ENCODE measurements around the gene PAGR1. TPM values are rescaled to one million over a fixed set of nuclear protein-coding genes. Genes with fewer than 3 reads are reported as not detected.

Gene PAGR1
- polyA plus RNA-seq, 1 donor from 2014 or later, result 86.8 TPM

- H3K9ac ChIP-seq (ENCODE audit: low read length), result peak overlapping the region; percentile 80
- H2AFZ ChIP-seq (ENCODE audit: low read depth, low read length), result no peak overlapping the region
- TF ChIP-seq CTCF (IDR thresholded peaks at IDR 0.05; ENCODE audit: poor library complexity, severe bottlenecking) (peak; percentile 38), MXI1 (conservative IDR thresholded peaks at IDR 0.05; ENCODE audit: poor library complexity, severe bottlenecking) (no peak), TAF1 (IDR thresholded peaks at IDR 0.05; ENCODE audit: low read depth) (peak; percentile 14)
Measured at GRCh38 chr16:29816694-29817441, 916 bp downstream of the PAGR1 start.

GRCh38 chr16:29818082-29818481 lies 2.1 kb downstream of the PAGR1 start:
- no peaks in the 10 kb centered on the region for H3K9me2 ChIP-seq (ENCODE audit: insufficient read depth, low read length)
- no peak overlapping the region for H3K9ac ChIP-seq (ENCODE audit: low read length)
- no peak overlapping the region for H2AFZ ChIP-seq (ENCODE audit: low read depth, low read length)
- H3K4me2 ChIP-seq (ENCODE audit: low read length), result no peak overlapping the region
- H3K9me3 ChIP-seq (ENCODE audit: low read length), result no peaks in the 10 kb centered on the region
- no peaks in the 10 kb centered on the region for H3F3A ChIP-seq (ENCODE audit: insufficient read depth, low read length, poor library complexity, severe bottlenecking)
- H3K27ac ChIP-seq (ENCODE audit: low read length), result no peak overlapping the region
- H3K79me2 ChIP-seq (replicated peaks; ENCODE audit: insufficient read depth, low read length), result peaks cover 30% of the 10 kb centered on the region
- no peak overlapping the region for H3K4me3 ChIP-seq (ENCODE audit: low read length)
- no peaks in the 10 kb centered on the region for H4K20me1 ChIP-seq (ENCODE audit: insufficient read depth)
- no peaks in the 10 kb centered on the region for H3K36me3 ChIP-seq (ENCODE audit: insufficient read depth, low read length)
- no peaks in the 10 kb centered on the region for H3K27me3 ChIP-seq (ENCODE audit: insufficient read depth, low read depth, low read length)
- TF ChIP-seq EZH2 (IDR thresholded peaks at IDR 0.05; ENCODE audit: borderline replicate concordance, insufficient read depth, low read length, poor library complexity, severe bottlenecking) (no peak), EP300 (conservative IDR thresholded peaks at IDR 0.05; ENCODE audit: poor library complexity, severe bottlenecking) (no peak), SMC3 (conservative IDR thresholded peaks at IDR 0.05; ENCODE audit: poor library complexity) (no peak), MXI1 (conservative IDR thresholded peaks at IDR 0.05; ENCODE audit: poor library complexity, severe bottlenecking) (no peak)

More at GRCh38 chr16:29816694-29817441, 916 bp downstream of the PAGR1 start:
- no peaks in the 10 kb centered on the region for H3K9me3 ChIP-seq (ENCODE audit: low read length)
- H3K27me3 ChIP-seq (ENCODE audit: insufficient read depth, low read depth, low read length), result no peaks in the 10 kb centered on the region
- H3K36me3 ChIP-seq (ENCODE audit: insufficient read depth, low read length), result no peaks in the 10 kb centered on the region
- no peaks in the 10 kb centered on the region for H4K20me1 ChIP-seq (ENCODE audit: insufficient read depth)
- no peaks in the 10 kb centered on the region for H3K9me2 ChIP-seq (ENCODE audit: insufficient read depth, low read length)
- peak overlapping the region; percentile 68 for H3K4me2 ChIP-seq (ENCODE audit: low read length)
- H3K27ac ChIP-seq (ENCODE audit: low read length), result peak overlapping the region; percentile 98
- H3K4me3 ChIP-seq (ENCODE audit: low read length), result peak overlapping the region; percentile 100
- no peaks in the 10 kb centered on the region for H3F3A ChIP-seq (ENCODE audit: insufficient read depth, low read length, poor library complexity, severe bottlenecking)
- peaks cover 35% of the 10 kb centered on the region for H3K79me2 ChIP-seq (replicated peaks; ENCODE audit: insufficient read depth, low read length)

DNA sequence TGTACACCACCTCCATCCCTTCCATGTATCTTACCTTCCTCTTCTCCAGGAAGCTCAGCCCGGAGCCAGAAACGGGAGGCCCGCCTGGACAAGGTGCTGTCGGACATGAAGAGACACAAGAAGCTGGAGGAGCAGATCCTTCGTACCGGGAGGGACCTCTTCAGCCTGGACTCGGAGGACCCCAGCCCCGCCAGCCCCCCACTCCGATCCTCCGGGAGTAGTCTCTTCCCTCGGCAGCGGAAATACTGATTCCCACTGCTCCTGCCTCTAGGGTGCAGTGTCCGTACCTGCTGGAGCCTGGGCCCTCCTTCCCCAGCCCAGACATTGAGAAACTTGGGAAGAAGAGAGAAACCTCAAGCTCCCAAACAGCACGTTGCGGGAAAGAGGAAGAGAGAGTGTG lies 3.6 kb downstream of the PAGR1 start:
- no peak overlapping the region for H3K4me3 ChIP-seq (ENCODE audit: low read length)
- H2AFZ ChIP-seq (ENCODE audit: low read depth, low read length), result no peak overlapping the region
- H3K9me3 ChIP-seq (ENCODE audit: low read length), result no peaks in the 10 kb centered on the region
- no peak overlapping the region for H3K4me2 ChIP-seq (ENCODE audit: low read length)
- H3F3A ChIP-seq (ENCODE audit: insufficient read depth, low read length, poor library complexity, severe bottlenecking), result no peaks in the 10 kb centered on the region
- H3K79me2 ChIP-seq (replicated peaks; ENCODE audit: insufficient read depth, low read length), result peaks cover 16% of the 10 kb centered on the region
- no peak for TF ChIP-seq RAD21 (conservative IDR thresholded peaks at IDR 0.05)
- no peak for TF ChIP-seq EZH2 (IDR thresholded peaks at IDR 0.05; ENCODE audit: borderline replicate concordance, insufficient read depth, low read length, poor library complexity, severe bottlenecking)
- TF ChIP-seq CTCF (IDR thresholded peaks at IDR 0.05; ENCODE audit: poor library complexity, severe bottlenecking), result no peak
- no peak for TF ChIP-seq TAF1 (IDR thresholded peaks at IDR 0.05; ENCODE audit: low read depth)
- no peak for TF ChIP-seq SMC3 (conservative IDR thresholded peaks at IDR 0.05; ENCODE audit: poor library complexity)
- no peak for TF ChIP-seq POLR2AphosphoS5 (IDR thresholded peaks at IDR 0.05)
- TF ChIP-seq, protein P1, sequence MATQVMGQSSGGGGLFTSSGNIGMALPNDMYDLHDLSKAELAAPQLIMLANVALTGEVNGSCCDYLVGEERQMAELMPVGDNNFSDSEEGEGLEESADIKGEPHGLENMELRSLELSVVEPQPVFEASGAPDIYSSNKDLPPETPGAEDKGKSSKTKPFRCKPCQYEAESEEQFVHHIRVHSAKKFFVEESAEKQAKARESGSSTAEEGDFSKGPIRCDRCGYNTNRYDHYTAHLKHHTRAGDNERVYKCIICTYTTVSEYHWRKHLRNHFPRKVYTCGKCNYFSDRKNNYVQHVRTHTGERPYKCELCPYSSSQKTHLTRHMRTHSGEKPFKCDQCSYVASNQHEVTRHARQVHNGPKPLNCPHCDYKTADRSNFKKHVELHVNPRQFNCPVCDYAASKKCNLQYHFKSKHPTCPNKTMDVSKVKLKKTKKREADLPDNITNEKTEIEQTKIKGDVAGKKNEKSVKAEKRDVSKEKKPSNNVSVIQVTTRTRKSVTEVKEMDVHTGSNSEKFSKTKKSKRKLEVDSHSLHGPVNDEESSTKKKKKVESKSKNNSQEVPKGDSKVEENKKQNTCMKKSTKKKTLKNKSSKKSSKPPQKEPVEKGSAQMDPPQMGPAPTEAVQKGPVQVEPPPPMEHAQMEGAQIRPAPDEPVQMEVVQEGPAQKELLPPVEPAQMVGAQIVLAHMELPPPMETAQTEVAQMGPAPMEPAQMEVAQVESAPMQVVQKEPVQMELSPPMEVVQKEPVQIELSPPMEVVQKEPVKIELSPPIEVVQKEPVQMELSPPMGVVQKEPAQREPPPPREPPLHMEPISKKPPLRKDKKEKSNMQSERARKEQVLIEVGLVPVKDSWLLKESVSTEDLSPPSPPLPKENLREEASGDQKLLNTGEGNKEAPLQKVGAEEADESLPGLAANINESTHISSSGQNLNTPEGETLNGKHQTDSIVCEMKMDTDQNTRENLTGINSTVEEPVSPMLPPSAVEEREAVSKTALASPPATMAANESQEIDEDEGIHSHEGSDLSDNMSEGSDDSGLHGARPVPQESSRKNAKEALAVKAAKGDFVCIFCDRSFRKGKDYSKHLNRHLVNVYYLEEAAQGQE (IDR thresholded peaks at IDR 0.05; ENCODE audit: borderline replicate concordance), result no peak
- TF ChIP-seq EP300 (conservative IDR thresholded peaks at IDR 0.05; ENCODE audit: poor library complexity, severe bottlenecking), result no peak
- no peak for TF ChIP-seq MXI1 (conservative IDR thresholded peaks at IDR 0.05; ENCODE audit: poor library complexity, severe bottlenecking)
- H3K36me3 ChIP-seq (ENCODE audit: insufficient read depth, low read length), result no peaks in the 10 kb centered on the region
- H3K27me3 ChIP-seq (ENCODE audit: insufficient read depth, low read depth, low read length), result no peaks in the 10 kb centered on the region
- H3K9me2 ChIP-seq (ENCODE audit: insufficient read depth, low read length), result no peaks in the 10 kb centered on the region
- no peak overlapping the region for H3K9ac ChIP-seq (ENCODE audit: low read length)
- no peaks in the 10 kb centered on the region for H4K20me1 ChIP-seq (ENCODE audit: insufficient read depth)
- H3K27ac ChIP-seq (ENCODE audit: low read length), result no peak overlapping the region
